SK-N-SH (cell line): ENCODE data around the gene SHB. TPM values are rescaled to one million over a fixed set of nuclear protein-coding genes. Genes with fewer than 3 reads are reported as not detected.

Source experiments
- CTCF ChIA-PET: fragments of 300-600, 350-600 bp; formaldehyde crosslinking; extraction: SDS; loops from one replicate; lab custom pipeline; 2021; lab: Yijun Ruan, JAX
- POLR2A ChIA-PET: fragments of 350-600 bp; sonication (Branson Sonifier 250); formaldehyde crosslinking; extraction: SDS; loops from one replicate; lab custom pipeline; 2020; ENCODE audit warnings: antibody characterized with exemption, inconsistent platforms; lab: Yijun Ruan, JAX
- DNase-seq: peaks from one replicate; pipeline ENCODE4 v3.0.0; 2012
- H2AFZ ChIP-seq: fragments of 200-600 bp; sonication (generic); 2 replicates; pipeline ENCODE4 v1.8.1; 2016; ENCODE audit warnings: antibody characterized with exemption, mild to moderate bottlenecking, low read depth
- H3F3A ChIP-seq: fragments of 200-600 bp; sonication (generic); replicated peaks from 2 replicates; pipeline ENCODE3; 2016; ENCODE audit warnings: antibody characterized with exemption, mild to moderate bottlenecking; ENCODE audit not compliant: insufficient read depth
- H3K27ac ChIP-seq, 2 experiments: fragments of 200-500 bp in 1 of 2; fragments of 200-600 bp in 1 of 2; sonication (Bioruptor generic) in 1 of 2; sonication (generic), shearing (Covaris generic) in 1 of 2; 2 replicates each; pipeline versions ENCODE4 v1.5.1 to v1.6.1; 2014 to 2016; ENCODE audit warnings: low read depth in 2 of 2, inconsistent platforms in 1 of 2, low read length in 1 of 2, mild to moderate bottlenecking in 1 of 2, mixed read lengths in 1 of 2
- H3K27me3 ChIP-seq: fragments of 200-600 bp; sonication (generic), shearing (Covaris generic); 2 replicates; pipeline ENCODE4 v1.6.1; 2016; ENCODE audit warnings: mixed run types; ENCODE audit not compliant: insufficient read depth
- H3K36me3 ChIP-seq, 2 experiments: fragments of 200-500 bp in 1 of 2; fragments of 200-600 bp in 1 of 2; sonication (Bioruptor generic) in 1 of 2; sonication (generic) in 1 of 2; replicated peaks in 1 of 2; 2 replicates each; pipeline versions ENCODE3 to v1.5.1; 2014 to 2016; ENCODE audit warnings: low read length in 1 of 2, mild to moderate bottlenecking in 1 of 2; ENCODE audit not compliant: insufficient read depth in 2 of 2, control insufficient read depth in 1 of 2
- H3K4me1 ChIP-seq, 2 experiments: fragments of 200-500 bp in 1 of 2; fragments of 200-600 bp in 1 of 2; sonication (Bioruptor generic) in 1 of 2; sonication (generic), shearing (Covaris generic) in 1 of 2; 2 replicates each; pipeline versions ENCODE4 v1.5.1 to v1.6.1; 2014 to 2016; ENCODE audit warnings: low read depth in 1 of 2, low read length in 1 of 2, mixed run types in 1 of 2; ENCODE audit not compliant: insufficient read depth in 2 of 2, control insufficient read depth in 1 of 2
- H3K4me2 ChIP-seq: fragments of 200-600 bp; sonication (generic), shearing (Covaris generic); 2 replicates; pipeline ENCODE4 v1.6.1; 2017; ENCODE audit warnings: mixed run types
- H3K4me3 ChIP-seq, 2 experiments: fragments of 200-500 bp in 1 of 2; fragments of 200-600 bp in 1 of 2; sonication (Bioruptor generic) in 1 of 2; sonication (generic), shearing (Covaris generic) in 1 of 2; 2 replicates each; pipeline versions ENCODE4 v1.5.1 to v1.8.1; 2014 to 2016; ENCODE audit warnings: low read depth in 2 of 2, inconsistent platforms in 1 of 2, low read length in 1 of 2, mild to moderate bottlenecking in 1 of 2, mixed read lengths in 1 of 2, moderate library complexity in 1 of 2
- H3K79me2 ChIP-seq: fragments of 200-600 bp; sonication (generic); 2 replicates; pipeline ENCODE4 v1.8.1; 2017; ENCODE audit warnings: mild to moderate bottlenecking; ENCODE audit not compliant: insufficient read depth
- H3K9ac ChIP-seq: fragments of 200-600 bp; sonication (generic); 2 replicates; pipeline ENCODE4 v1.6.1; 2017; ENCODE audit warnings: mixed run types
- H3K9me2 ChIP-seq: fragments of 200-600 bp; sonication (generic); 2 replicates; pipeline ENCODE4 v1.6.1; 2017; ENCODE audit warnings: mixed run types
- H3K9me3 ChIP-seq: fragments of 200-600 bp; sonication (generic); 2 replicates; pipeline ENCODE4 v1.6.1; 2017; ENCODE audit warnings: mixed run types, mild to moderate bottlenecking, moderate library complexity
- H4K20me1 ChIP-seq: fragments of 200-600 bp; sonication (generic); 2 replicates; pipeline ENCODE4 v1.6.1; 2017; ENCODE audit warnings: mild to moderate bottlenecking, mixed run types; ENCODE audit not compliant: insufficient read depth
- ELF1 ChIP-seq: IDR thresholded peaks from 2 replicates; pipeline ENCODE4 v1.4.0; 2012
- FOSL2 ChIP-seq: IDR thresholded peaks from 2 replicates; pipeline ENCODE4 v1.4.0; 2012; ENCODE audit warnings: low read depth, mild to moderate bottlenecking, moderate library complexity, borderline replicate concordance
- FOXJ3 ChIP-seq: sonication (generic); formaldehyde crosslinking; IDR thresholded peaks from 2 replicates; pipeline ENCODE4 v1.5.1; 2020; ENCODE audit warnings: mild to moderate bottlenecking, missing genetic modification reagents
- FOXM1 ChIP-seq: IDR thresholded peaks from 2 replicates; pipeline ENCODE4 v1.4.0; 2012; ENCODE audit warnings: low read depth, mild to moderate bottlenecking
- GABPA ChIP-seq: IDR thresholded peaks from 2 replicates; pipeline ENCODE4 v1.4.0; 2012; ENCODE audit warnings: low read depth, mild to moderate bottlenecking
- JUND ChIP-seq: IDR thresholded peaks from 2 replicates; pipeline ENCODE4 v1.4.0; 2012
- MAX ChIP-seq: IDR thresholded peaks from 2 replicates; pipeline ENCODE4 v1.4.0; 2012; ENCODE audit warnings: low read depth
- MEF2A ChIP-seq: IDR thresholded peaks from 2 replicates; pipeline ENCODE4 v1.4.0; 2012; ENCODE audit warnings: low read depth, borderline replicate concordance
- NFIC ChIP-seq: IDR thresholded peaks from 2 replicates; pipeline ENCODE4 v1.4.0; 2012; ENCODE audit warnings: borderline replicate concordance
- NRF1 ChIP-seq: IDR thresholded peaks from 2 replicates; pipeline ENCODE4 v1.6.1; 2012; ENCODE audit warnings: low read depth, mild to moderate bottlenecking, low read length
- POLR2AphosphoS5 ChIP-seq: IDR thresholded peaks from 2 replicates; pipeline ENCODE4 v1.6.1; 2012; ENCODE audit warnings: low read depth, low read length
- REST ChIP-seq: IDR thresholded peaks from 2 replicates; pipeline ENCODE4 v1.6.1; 2012; ENCODE audit warnings: mild to moderate bottlenecking, low read depth, low read length, moderate library complexity
- SMC3 ChIP-seq: IDR thresholded peaks from 2 replicates; pipeline ENCODE4 v1.6.1; 2012; ENCODE audit warnings: low read depth, low read length, improper control_type of control experiment
- TAF1 ChIP-seq: IDR thresholded peaks from 2 replicates; pipeline ENCODE4 v1.6.1; 2012; ENCODE audit warnings: low read depth, mild to moderate bottlenecking, low read length, moderate library complexity, borderline replicate concordance
- TEAD4 ChIP-seq: IDR thresholded peaks from 2 replicates; pipeline ENCODE4 v1.4.0; 2012; ENCODE audit warnings: mild to moderate bottlenecking, borderline replicate concordance; ENCODE audit not compliant: insufficient read depth
- USF2 ChIP-seq: fragments of 150-350 bp; IDR thresholded peaks from 2 replicates; pipeline ENCODE4 v1.6.1; 2017; ENCODE audit warnings: antibody characterized with exemption, low read length, low read depth, borderline replicate concordance
- WGBS: methylation state at CpG from one replicate; pipeline ENCODE4 v1.1.6; 2017; ENCODE audit warnings: low lambda C conversion rate; 5-methylcytosine and 5-hydroxymethylcytosine counted together
- polyA plus RNA-seq, 3 experiments: library from polyadenylated mRNA; depleted of rRNA; stranded (reverse); fragments of >200 nt; gene quantifications; 2 replicates each; pipeline ENCODE4 v1.2.3, GENCODE V29; 2012

The SHB gene
- polyA plus RNA-seq, 1 of the 3 experiments (the other 2 are of a cell fraction) = 26.0 TPM

GRCh38 chr9:38092200-38092524 is 23.1 kb upstream of the SHB start:
- CTCF ChIA-PET = interaction anchor here (1.2 to 6.0 kb wide), 3 partner anchors 172 to 190 kb away, joined by 3 to 68 read pairs (median 4); no protein-coding TSS in a partner anchor
- H3K36me3 ChIP-seq = no peaks in the 10 kb centered on the region
- 87% methylated on average over 5 of the region's 5 CpGs for WGBS
- H3K4me1 ChIP-seq = peaks cover 0 to 10% of the 10 kb centered on the region in 2 experiments; a peak in 1 of 4 replicates
- no peaks in the 10 kb centered on the region for H3K27me3 ChIP-seq
- H3K9ac ChIP-seq = no peak overlapping the region
- no peak overlapping the region for H2AFZ ChIP-seq
- no peaks in the 10 kb centered on the region for H3K9me2 ChIP-seq
- no peaks in the 10 kb centered on the region for H3K9me3 ChIP-seq
- H3K79me2 ChIP-seq = no peaks in the 10 kb centered on the region
- no peak overlapping the region for H3K4me2 ChIP-seq
- H4K20me1 ChIP-seq = no peaks in the 10 kb centered on the region
- H3K27ac ChIP-seq = no peak overlapping the region
- no peak for DNase-seq
- H3K4me3 ChIP-seq = no peak overlapping the region
- POLR2A ChIA-PET = no interaction called here
- H3F3A ChIP-seq = no peaks in the 10 kb centered on the region
- no peak for TF ChIP-seq FOXM1
- TF ChIP-seq ELF1 = no peak
- no peak for TF ChIP-seq MAX
- TF ChIP-seq GABPA = no peak
- TF ChIP-seq FOXJ3 (CRISPR knock-in tag) = no peak
- no peak for TF ChIP-seq REST
- no peak for TF ChIP-seq NFIC
- no peak for TF ChIP-seq FOSL2
- TF ChIP-seq TAF1 = no peak
- no peak for TF ChIP-seq SMC3
- no peak for TF ChIP-seq POLR2AphosphoS5
- no peak for TF ChIP-seq MEF2A
- TF ChIP-seq USF2 = no peak
- TF ChIP-seq NRF1 = no peak
- TF ChIP-seq JUND = no peak
- no peak for TF ChIP-seq TEAD4
- TF ChIP-seq, all 33 proteins: peak for 0
